Neural cell (in vitro differentiated cells): Measurements from ENCODE around the gene IRF2BPL.

Experiments used
- EP300 ChIP-seq: fragments of 450-650 bp; conservative IDR thresholded peaks from 2 replicates; pipeline ENCODE4 v1.6.1; 2014; ENCODE audit warnings: antibody characterized with exemption, mild to moderate bottlenecking, moderate library complexity; ENCODE audit not compliant: poor library complexity, severe bottlenecking
- EZH2 ChIP-seq: fragments of 200-600, 300-800 bp; shearing (Covaris generic), sonication (generic); IDR thresholded peaks from 2 replicates; pipeline ENCODE4 v1.6.1; 2014; ENCODE audit warnings: antibody characterized with exemption, low read length, borderline replicate concordance, mild to moderate bottlenecking; ENCODE audit not compliant: insufficient read depth, poor library complexity, severe bottlenecking
- POLR2AphosphoS5 ChIP-seq: IDR thresholded peaks from 2 replicates; pipeline ENCODE4 v1.6.1; 2012
- TF ChIP-seq, protein P1 (sequence below): fragments of 450-650 bp; IDR thresholded peaks from 2 replicates; pipeline ENCODE4 v1.5.1; 2014; ENCODE audit warnings: antibody characterized with exemption, mild to moderate bottlenecking, moderate library complexity; ENCODE audit not compliant: poor library complexity, severe bottlenecking

DNA sequence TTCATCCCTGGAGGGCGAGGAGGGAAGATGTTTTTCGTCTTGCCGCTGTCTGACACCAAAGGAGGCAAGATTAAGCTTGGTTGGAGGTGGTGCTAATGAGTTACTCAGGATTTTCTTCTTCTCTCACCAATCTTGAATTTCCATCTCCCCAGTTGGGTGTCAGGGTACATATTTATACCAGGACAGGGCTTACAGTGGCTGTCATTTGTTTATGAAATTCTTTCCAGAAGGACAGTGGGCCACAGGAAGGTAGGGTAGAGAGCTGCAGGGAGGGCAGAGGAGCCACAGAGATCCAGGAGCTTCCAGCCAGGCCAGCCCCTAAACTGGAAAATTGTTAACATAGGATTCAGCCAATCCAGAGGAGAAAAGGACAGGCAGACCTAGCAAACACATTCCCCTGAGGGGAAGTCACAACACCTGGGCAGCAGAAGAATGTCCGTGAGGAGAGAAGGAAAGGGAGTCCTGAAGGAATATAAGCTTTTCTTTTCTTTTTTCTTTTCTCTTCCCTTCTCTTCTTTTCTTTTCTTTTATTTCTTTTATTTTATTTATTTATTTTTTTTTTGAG is 40.5 kb downstream of the IRF2BPL start:
- TF ChIP-seq, protein P1, sequence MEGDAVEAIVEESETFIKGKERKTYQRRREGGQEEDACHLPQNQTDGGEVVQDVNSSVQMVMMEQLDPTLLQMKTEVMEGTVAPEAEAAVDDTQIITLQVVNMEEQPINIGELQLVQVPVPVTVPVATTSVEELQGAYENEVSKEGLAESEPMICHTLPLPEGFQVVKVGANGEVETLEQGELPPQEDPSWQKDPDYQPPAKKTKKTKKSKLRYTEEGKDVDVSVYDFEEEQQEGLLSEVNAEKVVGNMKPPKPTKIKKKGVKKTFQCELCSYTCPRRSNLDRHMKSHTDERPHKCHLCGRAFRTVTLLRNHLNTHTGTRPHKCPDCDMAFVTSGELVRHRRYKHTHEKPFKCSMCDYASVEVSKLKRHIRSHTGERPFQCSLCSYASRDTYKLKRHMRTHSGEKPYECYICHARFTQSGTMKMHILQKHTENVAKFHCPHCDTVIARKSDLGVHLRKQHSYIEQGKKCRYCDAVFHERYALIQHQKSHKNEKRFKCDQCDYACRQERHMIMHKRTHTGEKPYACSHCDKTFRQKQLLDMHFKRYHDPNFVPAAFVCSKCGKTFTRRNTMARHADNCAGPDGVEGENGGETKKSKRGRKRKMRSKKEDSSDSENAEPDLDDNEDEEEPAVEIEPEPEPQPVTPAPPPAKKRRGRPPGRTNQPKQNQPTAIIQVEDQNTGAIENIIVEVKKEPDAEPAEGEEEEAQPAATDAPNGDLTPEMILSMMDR = no peak
- no peak for TF ChIP-seq POLR2AphosphoS5
- TF ChIP-seq EP300 = no peak
- no peak for TF ChIP-seq EZH2
